Thoracic aorta (tissue), 2 donors: ENCODE measurements around the gene SNX11. TPM values are rescaled to one million over a fixed set of nuclear protein-coding genes. Genes with fewer than 3 reads are reported as not detected.
"Not testable (repeated sequence)": the region's sequence is repeated elsewhere in the genome, so short reads cannot be mapped to it uniquely, and the experiment has no call there.

Experiments
- ATAC-seq: fragments of 150-250 bp; one replicate; pipeline ENCODE4 v1.8.0; 2017; ENCODE audit warnings: low read depth; ENCODE audit not compliant: insufficient number of reproducible peaks, low FRiP score
- DNase-seq: peaks from one replicate; pipeline ENCODE4 v3.0.0-alpha.2; 2020; ENCODE audit warnings: low spot score
- H3K27ac ChIP-seq, 2 donors: fragments of 200-600 bp; sonication (generic); 1 replicate in 1 of 2; 2 replicates in 1 of 2; pipeline ENCODE4 v1.5.1; 2016; ENCODE audit warnings: mild to moderate bottlenecking in 2 of 2, moderate library complexity in 2 of 2
- H3K27me3 ChIP-seq: fragments of 200-600 bp; sonication (generic); replicated peaks from 2 replicates; pipeline ENCODE4 v1.6.0; 2016; ENCODE audit warnings: mild to moderate bottlenecking; ENCODE audit not compliant: insufficient read depth
- H3K36me3 ChIP-seq: fragments of 200-600 bp; sonication (generic); one replicate; pipeline ENCODE4 v1.5.1; 2016
- H3K4me1 ChIP-seq, 2 donors: fragments of 200-600 bp; sonication (generic); 1 replicate in 1 of 2; 2 replicates in 1 of 2; pipeline versions ENCODE4 v1.5.1 to v1.6.0; 2016; ENCODE audit warnings: low read depth in 2 of 2, mild to moderate bottlenecking in 1 of 2; ENCODE audit not compliant: control insufficient read depth in 1 of 2
- H3K4me3 ChIP-seq: fragments of 200-600 bp; sonication (generic); 2 replicates; pipeline ENCODE4 v1.5.1; 2016; ENCODE audit warnings: mild to moderate bottlenecking
- H3K9me3 ChIP-seq: fragments of 200-600 bp; sonication (generic); 2 replicates; pipeline ENCODE4 v1.5.1; 2016
- CTCF ChIP-seq: fragments of 200-600 bp; sonication (generic); IDR thresholded peaks from one replicate; pipeline ENCODE4 v1.5.1; 2019; ENCODE audit warnings: antibody characterized with exemption
- total RNA-seq, 2 donors: library from RNA; depleted of rRNA; stranded (reverse); fragments of >200 nt; gene quantifications; one replicate each; pipeline versions ENCODE4 v1.1.0 to v1.2.3, GENCODE V29; 2016

The SNX11 gene
- total RNA-seq, 2 donors from 2014 or later: 12.0 to 15.4 TPM

GRCh38 chr17:48062273-48062672 is 45.3 kb upstream of the SNX11 start:
- no peak for ATAC-seq
- Histone ChIP-seq H3K27me3 (no peaks in the 10 kb centered on the region), H3K4me1 (peaks cover 13 to 33% of the 10 kb centered on the region in 2 donors), H3K4me3 (no peak overlapping the region), H3K9me3 (no peaks in the 10 kb centered on the region), H3K36me3 (peaks cover 63% of the 10 kb centered on the region), H3K27ac (peak overlapping the region in 1 of 2 donors; percentile 34)
- TF ChIP-seq CTCF: no peak
- no peak for DNase-seq

GRCh38 chr17:48064638-48065037 is 42.9 kb upstream of the SNX11 start:
- Histone ChIP-seq H3K27ac (peak overlapping the region; percentile 16 to 78), H3K4me1 (peaks cover 19 to 35% of the 10 kb centered on the region in 2 donors), H3K36me3 (peaks cover 44% of the 10 kb centered on the region), H3K27me3 (no peaks in the 10 kb centered on the region), H3K4me3 (no peak overlapping the region), H3K9me3 (no peaks in the 10 kb centered on the region)
- DNase-seq: no peak
- no peak for ATAC-seq
- TF ChIP-seq CTCF: no peak

- Histone ChIP-seq H3K4me3 (no peak overlapping the region), H3K4me1 (peaks cover 19 to 26% of the 10 kb centered on the region in 2 donors), H3K27me3 (no peaks in the 10 kb centered on the region), H3K9me3 (no peaks in the 10 kb centered on the region), H3K27ac (peak overlapping the region in 1 of 2 donors; percentile 78), H3K36me3 (peaks cover 47% of the 10 kb centered on the region)
- TF ChIP-seq CTCF: no peak
- ATAC-seq: no peak
- no peak for DNase-seq
Measured at GRCh38 chr17:48066192-48066591, 41.4 kb upstream of the SNX11 start.

GRCh38 chr17:48066656-48067055 is 40.9 kb upstream of the SNX11 start:
- no peak for TF ChIP-seq CTCF
- DNase-seq (no peak), ATAC-seq (no peak)
- Histone ChIP-seq H3K27me3 (no peaks in the 10 kb centered on the region), H3K4me3 (no peak overlapping the region), H3K4me1 (peaks cover 19 to 26% of the 10 kb centered on the region in 2 donors), H3K36me3 (peaks cover 48% of the 10 kb centered on the region), H3K9me3 (no peaks in the 10 kb centered on the region), H3K27ac (no peak overlapping the region)

GRCh38 chr17:48067245-48067644 is 40.3 kb upstream of the SNX11 start:
- Histone ChIP-seq H3K4me1 (peaks cover 19 to 26% of the 10 kb centered on the region in 2 donors), H3K36me3 (peaks cover 44% of the 10 kb centered on the region), H3K4me3 (no peak overlapping the region), H3K27me3 (no peaks in the 10 kb centered on the region), H3K9me3 (no peaks in the 10 kb centered on the region), H3K27ac (no peak overlapping the region)
- no peak for TF ChIP-seq CTCF
- DNase-seq: no peak
- ATAC-seq: no peak

- not testable (repeated sequence) for H3K27ac ChIP-seq, ATAC-seq, H3K9me3 ChIP-seq, H3K4me3 ChIP-seq, DNase-seq, H3K27me3 ChIP-seq
- peaks cover 19 to 26% of the 10 kb centered on the region in 2 donors for H3K4me1 ChIP-seq
- H3K36me3 ChIP-seq: peaks cover 44% of the 10 kb centered on the region
Measured at GRCh38 chr17:48067808-48068207, 39.8 kb upstream of the SNX11 start.
